RWPE2 (cell line): ENCODE measurements around the gene GFOD2.

Source experiments
- ATAC-seq: fragments of 200-7000 bp; cut with Tn5 transposase; 3 replicates; pipeline ENCODE4 v1.9.1; 2021; ENCODE audit warnings: low read depth
- DNase-seq: peaks from one replicate; pipeline ENCODE4 v3.0.0-alpha.2; 2020; ENCODE audit warnings: low spot score
- H3K27ac ChIP-seq: fragments of 450-650 bp; 2 replicates; pipeline ENCODE4 v1.5.1; 2017; ENCODE audit warnings: mild to moderate bottlenecking; ENCODE audit not compliant: poor library complexity, severe bottlenecking
- H3K27me3 ChIP-seq: fragments of 250-450 bp; sonication (Bioruptor Pico); 2 replicates; pipeline ENCODE4 v1.5.1; 2021; ENCODE audit warnings: mild to moderate bottlenecking, moderate library complexity; ENCODE audit not compliant: insufficient read depth, poor library complexity, severe bottlenecking
- H3K36me3 ChIP-seq: fragments of 250-450 bp; sonication (Bioruptor Pico); 2 replicates; pipeline ENCODE4 v1.5.1; 2020; ENCODE audit warnings: low read depth, mild to moderate bottlenecking, moderate library complexity
- H3K4me1 ChIP-seq: fragments of 250-450 bp; sonication (Bioruptor Pico); 2 replicates; pipeline ENCODE4 v1.5.1; 2021; ENCODE audit warnings: mild to moderate bottlenecking, moderate library complexity; ENCODE audit not compliant: insufficient read depth, poor library complexity, severe bottlenecking
- H3K4me3 ChIP-seq: fragments of 250-450 bp; sonication (Bioruptor Pico); 2 replicates; pipeline ENCODE4 v1.5.1; 2021; ENCODE audit warnings: mild to moderate bottlenecking, moderate library complexity; ENCODE audit not compliant: severe bottlenecking
- H3K9me3 ChIP-seq: fragments of 250-450 bp; sonication (Bioruptor Pico); 2 replicates; pipeline ENCODE4 v1.5.1; 2021; ENCODE audit warnings: mild to moderate bottlenecking, moderate library complexity; ENCODE audit not compliant: severe bottlenecking
- TF ChIP-seq, protein P1 (sequence below): fragments of 450-650 bp; IDR thresholded peaks from one replicate; pipeline ENCODE4 v1.5.1; 2017; ENCODE audit warnings: mild to moderate bottlenecking, moderate library complexity; ENCODE audit not compliant: poor library complexity, severe bottlenecking

GFOD2 gene

DNA sequence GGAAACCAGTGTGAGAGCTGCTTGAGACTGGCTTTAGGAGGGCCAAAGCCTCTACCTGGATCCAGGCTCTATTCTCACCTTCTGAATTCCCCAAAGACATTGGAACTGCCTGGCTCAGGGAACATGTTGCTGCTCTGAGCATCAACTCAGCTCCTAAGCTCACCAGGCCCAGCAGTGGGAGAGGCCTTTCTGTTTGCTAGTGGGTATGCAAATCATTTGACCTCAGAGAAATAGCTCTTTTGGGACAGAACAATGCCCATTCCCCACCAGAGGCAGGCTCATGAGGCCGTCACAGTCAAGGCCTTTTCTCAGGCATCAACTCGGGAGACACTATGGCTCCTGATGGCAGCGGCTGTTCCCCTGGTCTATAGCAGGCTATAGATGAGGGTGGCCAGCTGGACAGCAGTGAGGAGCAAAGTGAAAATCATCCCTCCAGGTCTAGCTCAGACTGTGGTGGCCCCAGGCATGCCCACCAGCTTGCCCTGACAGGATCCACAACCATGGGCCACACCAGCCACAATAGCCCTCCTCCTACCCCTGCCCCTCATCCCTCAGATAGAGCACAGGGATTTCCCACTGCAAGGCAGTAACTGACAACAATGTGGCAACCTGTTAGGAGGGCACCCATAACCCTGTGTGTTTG lies 30.4 kb upstream of the GFOD2 start:
- H3K4me1 ChIP-seq = no peaks in the 10 kb centered on the region
- DNase-seq (no peak), ATAC-seq (peak; percentile 21; the same call in 1 of the 3 replicates)
- no peaks in the 10 kb centered on the region for H3K27me3 ChIP-seq
- H3K27ac ChIP-seq = no peak overlapping the region
- H3K9me3 ChIP-seq = no peaks in the 10 kb centered on the region
- TF ChIP-seq, protein P1, sequence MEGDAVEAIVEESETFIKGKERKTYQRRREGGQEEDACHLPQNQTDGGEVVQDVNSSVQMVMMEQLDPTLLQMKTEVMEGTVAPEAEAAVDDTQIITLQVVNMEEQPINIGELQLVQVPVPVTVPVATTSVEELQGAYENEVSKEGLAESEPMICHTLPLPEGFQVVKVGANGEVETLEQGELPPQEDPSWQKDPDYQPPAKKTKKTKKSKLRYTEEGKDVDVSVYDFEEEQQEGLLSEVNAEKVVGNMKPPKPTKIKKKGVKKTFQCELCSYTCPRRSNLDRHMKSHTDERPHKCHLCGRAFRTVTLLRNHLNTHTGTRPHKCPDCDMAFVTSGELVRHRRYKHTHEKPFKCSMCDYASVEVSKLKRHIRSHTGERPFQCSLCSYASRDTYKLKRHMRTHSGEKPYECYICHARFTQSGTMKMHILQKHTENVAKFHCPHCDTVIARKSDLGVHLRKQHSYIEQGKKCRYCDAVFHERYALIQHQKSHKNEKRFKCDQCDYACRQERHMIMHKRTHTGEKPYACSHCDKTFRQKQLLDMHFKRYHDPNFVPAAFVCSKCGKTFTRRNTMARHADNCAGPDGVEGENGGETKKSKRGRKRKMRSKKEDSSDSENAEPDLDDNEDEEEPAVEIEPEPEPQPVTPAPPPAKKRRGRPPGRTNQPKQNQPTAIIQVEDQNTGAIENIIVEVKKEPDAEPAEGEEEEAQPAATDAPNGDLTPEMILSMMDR = no peak
- no peak overlapping the region for H3K4me3 ChIP-seq
- H3K36me3 ChIP-seq = peaks cover 5% of the 10 kb centered on the region; the same call in 1 of the 2 replicates

DNA sequence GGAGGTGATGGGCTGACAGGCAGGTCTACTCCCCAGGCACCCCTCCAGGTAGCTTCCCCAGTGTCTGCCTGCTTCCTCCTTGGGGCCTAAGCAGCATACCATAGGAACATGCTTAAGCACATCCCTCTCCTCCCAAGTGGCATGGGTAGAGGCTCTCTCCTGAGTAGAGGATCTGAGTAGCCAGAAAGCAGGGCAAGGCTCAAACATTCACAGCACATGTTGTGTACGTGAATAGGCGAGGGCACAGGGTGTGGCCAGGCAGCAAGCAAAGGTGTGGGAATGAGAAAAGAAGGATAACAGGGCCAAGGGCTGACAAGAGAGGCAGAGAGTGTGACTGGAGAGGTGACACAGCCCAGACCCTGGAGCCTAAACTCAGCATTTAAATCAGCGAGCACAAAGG lies 29.7 kb upstream of the GFOD2 start:
- Histone ChIP-seq H3K27ac (no peak overlapping the region), H3K27me3 (no peaks in the 10 kb centered on the region), H3K4me3 (no peak overlapping the region), H3K36me3 (peaks cover 9% of the 10 kb centered on the region; the same call in 1 of the 2 replicates), H3K9me3 (no peaks in the 10 kb centered on the region), H3K4me1 (no peaks in the 10 kb centered on the region)
- TF ChIP-seq, protein P1 = no peak
- no peak for DNase-seq
- peak; percentile 49 for ATAC-seq

- TF ChIP-seq, protein P1 = no peak
- no peaks in the 10 kb centered on the region for H3K9me3 ChIP-seq
- H3K27me3 ChIP-seq = no peaks in the 10 kb centered on the region
- H3K36me3 ChIP-seq = peaks cover 16% of the 10 kb centered on the region; the same call in 1 of the 2 replicates
- ATAC-seq (no peak), DNase-seq (no peak)
- no peak overlapping the region for H3K4me3 ChIP-seq
- H3K4me1 ChIP-seq = no peaks in the 10 kb centered on the region
- H3K27ac ChIP-seq = no peak overlapping the region
These were observed 27.7 kb upstream of the GFOD2 start for GRCh38 chr16:67746846-67747245.

- TF ChIP-seq, protein P1 = no peak
- H3K9me3 ChIP-seq = no peaks in the 10 kb centered on the region
- ATAC-seq (no peak), DNase-seq (no peak)
- H3K4me3 ChIP-seq = no peak overlapping the region
- no peaks in the 10 kb centered on the region for H3K4me1 ChIP-seq
- no peaks in the 10 kb centered on the region for H3K27me3 ChIP-seq
- H3K36me3 ChIP-seq = peaks cover 11% of the 10 kb centered on the region; the same call in 1 of the 2 replicates
- H3K27ac ChIP-seq = no peak overlapping the region
These were observed 22.0 kb upstream of the GFOD2 start for GRCh38 chr16:67741118-67741517.

GRCh38 chr16:67740391-67740790 lies 21.3 kb upstream of the GFOD2 start:
- peaks cover 11% of the 10 kb centered on the region; the same call in 1 of the 2 replicates for H3K36me3 ChIP-seq
- TF ChIP-seq, protein P1 = no peak

More at GRCh38 chr16:67740391-67740790, 21.3 kb upstream of the GFOD2 start:
- DNase-seq (no peak), ATAC-seq (no peak)
- H3K4me3 ChIP-seq = no peak overlapping the region
- no peaks in the 10 kb centered on the region for H3K4me1 ChIP-seq
- H3K9me3 ChIP-seq = no peaks in the 10 kb centered on the region
- H3K27me3 ChIP-seq = no peaks in the 10 kb centered on the region
- no peak overlapping the region for H3K27ac ChIP-seq
